C4-2B (cell line): Measurements from ENCODE around the gene HDHD5.

Source experiments
- ZFX ChIP-seq: fragments of 450-650 bp; IDR thresholded peaks from 2 replicates; pipeline ENCODE4 v1.6.1; 2017
- TF ChIP-seq, protein P1 (sequence below): fragments of 450-650 bp; conservative IDR thresholded peaks from 2 replicates; pipeline ENCODE4 v1.5.1; 2017; ENCODE audit warnings: mild to moderate bottlenecking

DNA sequence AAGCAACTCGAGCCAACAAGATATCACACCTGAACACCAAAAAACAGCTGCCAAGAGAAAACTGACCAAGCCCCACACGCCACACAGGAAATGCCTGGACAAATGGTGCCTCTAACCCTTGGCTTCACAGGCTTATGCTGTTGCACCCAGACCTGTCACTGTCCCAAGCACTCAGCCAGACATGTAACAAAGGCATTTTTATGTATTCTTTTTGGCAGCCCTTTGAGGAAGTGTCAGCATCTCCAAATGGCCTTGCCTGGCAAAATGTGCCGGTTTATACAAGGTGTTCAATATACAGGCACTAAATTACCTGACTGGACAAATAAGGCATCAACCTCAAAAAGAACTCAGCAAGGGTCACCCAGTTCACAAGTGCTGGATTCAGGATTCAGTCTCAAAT, 6.1 kb downstream of the HDHD5 start:
- TF ChIP-seq, protein P1, sequence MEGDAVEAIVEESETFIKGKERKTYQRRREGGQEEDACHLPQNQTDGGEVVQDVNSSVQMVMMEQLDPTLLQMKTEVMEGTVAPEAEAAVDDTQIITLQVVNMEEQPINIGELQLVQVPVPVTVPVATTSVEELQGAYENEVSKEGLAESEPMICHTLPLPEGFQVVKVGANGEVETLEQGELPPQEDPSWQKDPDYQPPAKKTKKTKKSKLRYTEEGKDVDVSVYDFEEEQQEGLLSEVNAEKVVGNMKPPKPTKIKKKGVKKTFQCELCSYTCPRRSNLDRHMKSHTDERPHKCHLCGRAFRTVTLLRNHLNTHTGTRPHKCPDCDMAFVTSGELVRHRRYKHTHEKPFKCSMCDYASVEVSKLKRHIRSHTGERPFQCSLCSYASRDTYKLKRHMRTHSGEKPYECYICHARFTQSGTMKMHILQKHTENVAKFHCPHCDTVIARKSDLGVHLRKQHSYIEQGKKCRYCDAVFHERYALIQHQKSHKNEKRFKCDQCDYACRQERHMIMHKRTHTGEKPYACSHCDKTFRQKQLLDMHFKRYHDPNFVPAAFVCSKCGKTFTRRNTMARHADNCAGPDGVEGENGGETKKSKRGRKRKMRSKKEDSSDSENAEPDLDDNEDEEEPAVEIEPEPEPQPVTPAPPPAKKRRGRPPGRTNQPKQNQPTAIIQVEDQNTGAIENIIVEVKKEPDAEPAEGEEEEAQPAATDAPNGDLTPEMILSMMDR = no peak
- TF ChIP-seq ZFX = no peak
